Stomach smooth muscle (tissue), 2 donors: ENCODE results near the gene SMIM33.

Experiments
- H3K27ac ChIP-seq: one replicate; pipeline ENCODE4 v1.7.0; 2013; ENCODE audit warnings: mild to moderate bottlenecking, low read length, inconsistent platforms
- H3K27me3 ChIP-seq, 2 donors: one replicate each; pipeline ENCODE4 v1.7.0; 2013; ENCODE audit warnings: low read length in 2 of 2; ENCODE audit not compliant: insufficient read depth in 2 of 2, control insufficient read depth in 1 of 2
- H3K36me3 ChIP-seq, 2 donors: one replicate each; pipeline ENCODE4 v1.7.0; 2013; ENCODE audit warnings: low read length in 2 of 2; ENCODE audit not compliant: control insufficient read depth in 2 of 2, insufficient read depth in 2 of 2
- H3K4me1 ChIP-seq: one replicate; pipeline ENCODE4 v1.7.0; 2013; ENCODE audit warnings: low read length; ENCODE audit not compliant: control insufficient read depth, insufficient read depth
- H3K4me3 ChIP-seq, 2 donors: one replicate each; pipeline ENCODE4 v1.7.0; 2013; ENCODE audit warnings: low read length in 2 of 2
- H3K9ac ChIP-seq, 2 donors: one replicate each; pipeline ENCODE4 v1.7.0; 2013; ENCODE audit warnings: low read length in 2 of 2, mild to moderate bottlenecking in 1 of 2
- H3K9me3 ChIP-seq, 2 donors: one replicate each; pipeline ENCODE4 v1.7.0; 2013; ENCODE audit warnings: low read length in 2 of 2; ENCODE audit not compliant: control insufficient read depth in 2 of 2
- donor health status: healthy.
- donor health status: Pancreatic carcinoma.

Gene SMIM33

GRCh38 chr5:139443831-139444453 lies 26.9 kb upstream of the SMIM33 start:
- H3K4me3 ChIP-seq: no peak overlapping the region
- H3K27ac ChIP-seq: no peak overlapping the region
- H3K9ac ChIP-seq: no peak overlapping the region
- H3K36me3 ChIP-seq: no peaks in the 10 kb centered on the region
- no peaks in the 10 kb centered on the region for H3K9me3 ChIP-seq
- no peaks in the 10 kb centered on the region for H3K27me3 ChIP-seq
- peaks cover 14% of the 10 kb centered on the region for H3K4me1 ChIP-seq

GRCh38 chr5:139445325-139446170 lies 25.3 kb upstream of the SMIM33 start:
- Histone ChIP-seq H3K9ac (no peak overlapping the region), H3K27me3 (no peaks in the 10 kb centered on the region), H3K4me1 (peaks cover 8% of the 10 kb centered on the region), H3K9me3 (no peaks in the 10 kb centered on the region), H3K36me3 (no peaks in the 10 kb centered on the region), H3K4me3 (no peak overlapping the region), H3K27ac (no peak overlapping the region)

GRCh38 chr5:139446956-139447779 lies 23.6 kb upstream of the SMIM33 start:
- H3K27ac ChIP-seq: no peak overlapping the region
- H3K4me3 ChIP-seq: no peak overlapping the region
- H3K4me1 ChIP-seq: peaks cover 8% of the 10 kb centered on the region
- no peaks in the 10 kb centered on the region for H3K9me3 ChIP-seq
- H3K27me3 ChIP-seq: no peaks in the 10 kb centered on the region
- H3K36me3 ChIP-seq: no peaks in the 10 kb centered on the region
- H3K9ac ChIP-seq: no peak overlapping the region

- H3K36me3 ChIP-seq: no peaks in the 10 kb centered on the region
- H3K27me3 ChIP-seq: no peaks in the 10 kb centered on the region
- no peak overlapping the region for H3K9ac ChIP-seq
- H3K4me3 ChIP-seq: no peak overlapping the region
- no peaks in the 10 kb centered on the region for H3K9me3 ChIP-seq
- H3K27ac ChIP-seq: no peak overlapping the region
- H3K4me1 ChIP-seq: no peaks in the 10 kb centered on the region
These were observed 19.6 kb upstream of the SMIM33 start for GRCh38 chr5:139451176-139451575.

GRCh38 chr5:139451878-139452660 lies 18.7 kb upstream of the SMIM33 start:
- no peaks in the 10 kb centered on the region for H3K4me1 ChIP-seq
- H3K9me3 ChIP-seq: no peaks in the 10 kb centered on the region
- no peaks in the 10 kb centered on the region for H3K27me3 ChIP-seq
- no peaks in the 10 kb centered on the region for H3K36me3 ChIP-seq
- no peak overlapping the region for H3K4me3 ChIP-seq
- H3K9ac ChIP-seq: no peak overlapping the region
- H3K27ac ChIP-seq: no peak overlapping the region

GRCh38 chr5:139453683-139454567 lies 16.9 kb upstream of the SMIM33 start:
- no peak overlapping the region for H3K27ac ChIP-seq
- H3K27me3 ChIP-seq: no peaks in the 10 kb centered on the region
- no peaks in the 10 kb centered on the region for H3K9me3 ChIP-seq
- no peaks in the 10 kb centered on the region for H3K36me3 ChIP-seq
- H3K4me1 ChIP-seq: no peaks in the 10 kb centered on the region
- no peak overlapping the region for H3K4me3 ChIP-seq
- no peak overlapping the region for H3K9ac ChIP-seq

GRCh38 chr5:139454568-139455290 lies 16.1 kb upstream of the SMIM33 start:
- Histone ChIP-seq H3K4me3 (no peak overlapping the region), H3K27ac (no peak overlapping the region), H3K9me3 (no peaks in the 10 kb centered on the region), H3K4me1 (no peaks in the 10 kb centered on the region), H3K27me3 (no peaks in the 10 kb centered on the region), H3K36me3 (no peaks in the 10 kb centered on the region), H3K9ac (no peak overlapping the region)

GRCh38 chr5:139456776-139457175 lies 14.0 kb upstream of the SMIM33 start:
- no peak overlapping the region for H3K9ac ChIP-seq
- no peaks in the 10 kb centered on the region for H3K36me3 ChIP-seq
- no peaks in the 10 kb centered on the region for H3K4me1 ChIP-seq
- H3K9me3 ChIP-seq: no peaks in the 10 kb centered on the region
- H3K27me3 ChIP-seq: no peaks in the 10 kb centered on the region
- H3K4me3 ChIP-seq: no peak overlapping the region
- no peak overlapping the region for H3K27ac ChIP-seq

GRCh38 chr5:139457241-139457640 lies 13.6 kb upstream of the SMIM33 start:
- Histone ChIP-seq H3K4me1 (no peaks in the 10 kb centered on the region), H3K27ac (no peak overlapping the region), H3K36me3 (no peaks in the 10 kb centered on the region), H3K27me3 (no peaks in the 10 kb centered on the region), H3K4me3 (no peak overlapping the region), H3K9ac (no peak overlapping the region), H3K9me3 (no peaks in the 10 kb centered on the region)
